NCI-H460 (cell line): ENCODE data around the gene NTN1. TPM values are rescaled to one million over a fixed set of nuclear protein-coding genes. Genes with fewer than 3 reads are reported as not detected.

Experiments
- DNase-seq: peaks from one replicate; pipeline ENCODE4 v3.0.0-alpha.2; 2016; ENCODE audit warnings: low read depth; ENCODE audit errors: extremely low read depth
- total RNA-seq: library from RNA; depleted of rRNA; stranded (reverse); fragments of >200 nt; shearing (Covaris generic); gene quantifications from 2 replicates; pipeline ENCODE4 v1.2.3, GENCODE V29; 2014

Gene NTN1
- total RNA-seq, 1 experiment from 2014 or later, result 0.87 TPM

DNA sequence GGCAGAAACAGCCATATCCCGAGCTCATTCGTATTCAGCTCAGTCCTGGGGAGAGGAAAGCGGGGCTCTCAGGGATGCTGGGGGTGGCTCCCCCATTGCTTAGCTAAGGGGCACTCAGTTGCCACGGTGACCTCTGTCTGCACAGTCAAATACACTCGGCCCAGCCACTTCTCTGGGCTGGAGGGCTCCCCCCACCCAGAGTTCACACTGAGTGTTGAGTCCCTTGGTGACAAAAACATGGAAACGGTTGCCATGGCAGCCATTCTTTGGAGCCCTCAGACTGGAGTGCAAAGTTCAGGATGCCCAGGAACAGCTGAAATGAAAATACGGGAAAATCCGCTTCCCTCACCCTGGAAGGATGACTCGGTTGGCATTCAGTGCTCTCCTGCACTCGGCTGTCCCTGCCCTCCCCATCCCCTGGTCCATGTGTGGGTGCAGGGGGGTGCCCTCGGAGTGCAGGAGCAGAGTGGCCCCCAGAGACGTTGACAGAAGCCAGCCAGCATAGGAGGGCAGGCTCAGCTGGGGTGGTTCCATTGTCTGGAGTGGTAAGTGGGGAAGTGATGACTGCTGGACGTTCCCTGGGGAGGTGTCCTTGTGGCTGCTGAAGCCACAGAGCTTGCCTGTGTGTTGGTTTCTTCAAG lies 216.5 kb downstream of the NTN1 start:
- no peak for DNase-seq

DNA sequence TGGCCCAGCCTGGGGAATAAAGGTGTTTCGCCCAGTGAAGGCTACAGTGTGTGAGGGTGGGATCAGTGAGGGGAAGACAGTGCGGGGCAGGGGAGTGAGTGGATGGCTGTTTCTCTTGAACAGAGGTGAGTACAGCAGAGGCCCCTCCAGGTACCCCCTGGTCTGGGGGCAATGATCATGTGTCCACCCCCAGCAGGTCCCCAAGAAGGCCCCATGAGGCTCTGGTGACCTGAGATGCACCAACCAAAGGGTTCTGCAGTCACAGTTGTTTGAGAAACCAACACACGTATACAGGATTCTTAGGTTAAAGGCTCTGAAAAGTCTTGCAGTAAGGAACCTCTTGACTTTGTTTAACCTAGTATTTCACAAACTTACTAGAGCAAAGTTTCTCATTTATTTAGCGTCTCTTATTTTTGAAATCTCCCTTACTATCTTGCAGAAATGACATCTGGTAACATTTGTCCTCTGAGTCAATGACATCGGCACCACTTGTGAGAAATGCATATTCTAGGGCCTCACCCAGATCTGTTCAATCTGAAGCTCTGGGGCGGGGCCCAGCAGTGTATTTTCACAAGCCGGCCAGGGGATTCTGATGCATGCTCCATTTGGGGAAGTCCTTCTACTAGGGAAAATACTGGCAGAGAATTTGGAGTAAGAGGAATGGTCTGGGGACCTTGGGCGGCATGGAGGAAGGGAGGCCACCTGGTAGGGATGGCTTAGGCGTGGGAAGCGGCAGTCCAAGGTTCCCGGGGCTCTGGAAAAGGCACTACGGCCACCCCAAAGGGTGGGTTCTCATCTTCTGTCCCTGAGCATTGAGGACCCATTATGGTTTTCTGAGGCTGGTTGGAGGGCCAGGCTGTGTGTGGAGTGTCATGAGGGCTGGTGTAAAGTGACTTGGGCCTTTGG lies 217.3 kb downstream of the NTN1 start:
- no peak for DNase-seq

DNA sequence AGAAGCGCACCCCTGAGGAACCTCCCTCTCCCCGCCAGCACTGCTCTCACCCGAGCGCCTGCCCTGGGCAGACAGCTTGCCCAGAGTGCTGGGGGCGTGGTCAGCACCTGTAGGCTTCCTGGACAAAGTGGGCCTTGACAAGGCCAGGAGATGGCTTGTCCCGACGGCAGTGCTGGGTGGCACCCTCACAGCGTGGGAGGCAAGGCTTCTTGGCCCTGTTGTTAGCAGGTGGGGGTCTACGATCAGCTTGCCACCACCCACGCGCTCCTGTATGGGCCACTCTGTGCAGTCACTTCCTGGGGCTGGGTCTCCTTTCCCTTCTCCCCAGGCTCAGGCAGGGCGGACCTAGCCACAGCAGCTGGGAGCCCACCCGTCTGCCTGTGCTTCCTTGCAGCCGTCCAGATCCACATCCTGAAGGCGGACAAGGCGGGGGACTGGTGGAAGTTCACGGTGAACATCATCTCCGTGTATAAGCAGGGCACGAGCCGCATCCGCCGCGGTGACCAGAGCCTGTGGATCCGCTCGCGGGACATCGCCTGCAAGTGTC lies 218.0 kb downstream of the NTN1 start:
- no peak for DNase-seq

DNA sequence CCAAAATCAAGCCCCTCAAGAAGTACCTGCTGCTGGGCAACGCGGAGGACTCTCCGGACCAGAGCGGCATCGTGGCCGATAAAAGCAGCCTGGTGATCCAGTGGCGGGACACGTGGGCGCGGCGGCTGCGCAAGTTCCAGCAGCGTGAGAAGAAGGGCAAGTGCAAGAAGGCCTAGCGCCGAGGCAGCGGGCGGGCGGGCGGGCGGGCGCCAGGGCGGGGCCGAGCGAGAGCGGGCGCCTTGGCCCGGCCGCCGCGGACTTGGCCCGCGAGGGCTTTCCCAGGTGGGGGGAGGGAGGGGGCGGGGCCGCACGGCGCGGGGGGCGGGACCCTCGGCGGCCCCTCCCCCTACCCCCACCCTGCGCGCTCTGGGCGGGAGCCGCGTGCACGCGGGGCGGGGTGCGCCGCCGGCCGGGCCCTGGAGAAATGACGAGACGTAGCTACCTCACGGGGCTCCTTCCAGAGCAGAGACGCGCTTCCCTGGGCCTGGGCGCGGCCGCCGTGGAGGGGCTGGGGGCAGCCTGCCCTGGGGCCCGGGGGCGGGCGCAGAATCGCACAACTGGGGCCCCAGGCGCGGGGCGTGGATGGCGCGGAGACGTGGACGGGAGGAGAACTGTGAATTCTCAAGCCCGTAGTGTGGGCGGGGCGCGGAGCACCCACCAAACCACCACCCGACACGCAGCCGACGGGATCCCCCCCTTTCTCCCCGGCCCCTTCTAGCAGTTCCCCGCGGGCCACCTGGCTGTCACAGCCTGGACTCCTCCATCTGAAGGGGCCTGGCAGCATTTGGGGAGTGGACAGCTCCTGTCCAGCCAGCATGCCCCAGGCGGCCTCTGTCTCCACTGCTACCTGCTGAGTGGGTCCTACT lies 218.7 kb downstream of the NTN1 start:
- peak; percentile 60 for DNase-seq

DNA sequence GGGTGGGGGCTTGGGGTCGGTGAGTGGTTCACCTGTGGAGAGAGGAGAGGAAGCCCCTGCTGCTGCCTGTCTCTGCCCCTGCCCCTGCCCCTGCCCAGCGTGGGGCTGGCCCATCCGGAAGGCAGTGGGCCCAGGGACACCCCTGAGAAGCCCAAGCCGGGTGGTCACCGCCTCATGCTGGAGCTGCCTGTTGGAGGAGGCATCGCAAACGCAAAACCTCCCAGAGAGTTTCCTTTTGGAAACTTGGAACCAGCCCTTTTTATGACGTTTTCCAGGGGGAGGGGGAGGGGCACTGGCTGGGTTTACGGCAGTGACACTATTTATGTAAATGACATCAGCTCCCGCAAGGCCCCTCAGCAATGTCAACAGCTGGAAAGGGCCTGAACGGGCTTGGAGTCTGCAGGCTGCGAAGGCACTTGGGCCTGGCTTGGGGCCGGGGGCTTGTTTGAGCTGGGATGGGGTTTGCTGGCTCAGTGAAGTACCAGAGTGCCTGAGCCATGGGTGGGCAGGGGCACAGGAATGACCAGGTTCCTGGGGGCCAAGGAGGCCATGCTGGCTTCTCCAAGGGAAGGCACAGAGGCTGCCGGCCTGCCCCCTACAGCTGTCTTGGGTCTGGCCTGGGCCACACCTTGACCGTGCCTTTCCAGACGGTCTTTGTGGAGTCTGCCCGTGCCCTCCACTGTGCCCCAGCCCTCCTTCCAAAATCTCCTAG lies 219.5 kb downstream of the NTN1 start:
- no peak for DNase-seq

DNA sequence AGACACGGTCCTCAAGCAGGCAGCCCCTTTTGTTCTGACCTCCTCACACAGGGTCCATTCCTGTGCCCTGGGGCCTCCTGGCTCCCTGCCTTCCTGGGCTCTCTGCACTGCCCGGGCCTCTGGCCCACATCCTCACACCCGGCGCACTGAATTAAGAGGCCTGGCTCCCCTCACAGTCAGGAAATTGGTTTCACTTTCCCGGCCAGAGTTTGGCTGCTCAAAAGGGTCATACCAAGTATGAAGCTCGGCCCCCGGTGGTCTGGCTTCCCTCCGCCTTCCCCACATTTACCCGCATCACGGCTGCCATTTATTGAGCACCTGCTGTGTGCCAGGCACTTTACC lies 220.0 kb downstream of the NTN1 start:
- DNase-seq, result no peak

DNA sequence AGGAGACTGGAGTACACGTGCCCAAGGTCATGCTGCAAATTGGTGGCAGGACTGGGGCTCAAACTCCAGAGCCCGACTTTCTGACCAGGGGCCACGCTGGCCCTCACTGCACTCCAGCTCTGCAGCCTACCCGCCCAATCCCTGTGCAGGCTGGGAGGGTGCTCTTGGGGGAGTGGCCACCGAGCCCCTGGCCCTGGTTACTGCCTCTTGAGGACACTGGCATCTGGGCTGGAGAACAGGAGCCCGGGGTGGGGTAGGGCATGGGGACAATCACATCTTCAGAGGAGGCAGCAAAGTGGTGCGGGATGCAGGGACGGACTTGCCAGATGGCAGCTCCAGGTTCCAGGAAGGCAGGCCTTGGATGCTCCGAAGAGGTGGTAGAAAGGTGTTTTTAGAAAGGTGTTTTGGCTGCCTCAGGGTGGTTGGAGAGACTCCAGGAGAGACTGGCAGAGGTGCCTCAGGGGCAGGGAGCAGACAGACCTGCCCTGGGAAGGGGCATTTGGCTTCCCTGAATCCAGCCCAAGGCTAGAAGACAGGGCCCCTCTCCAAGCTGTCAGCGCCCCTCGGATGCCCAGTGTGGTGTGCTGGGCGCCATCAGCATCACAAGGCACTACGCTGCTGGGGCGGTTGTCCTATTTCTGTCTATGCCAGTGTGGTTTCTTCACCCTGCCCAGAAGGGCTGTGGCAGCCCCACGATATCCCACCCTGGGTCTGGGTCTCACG lies 220.6 kb downstream of the NTN1 start:
- no peak for DNase-seq

DNA sequence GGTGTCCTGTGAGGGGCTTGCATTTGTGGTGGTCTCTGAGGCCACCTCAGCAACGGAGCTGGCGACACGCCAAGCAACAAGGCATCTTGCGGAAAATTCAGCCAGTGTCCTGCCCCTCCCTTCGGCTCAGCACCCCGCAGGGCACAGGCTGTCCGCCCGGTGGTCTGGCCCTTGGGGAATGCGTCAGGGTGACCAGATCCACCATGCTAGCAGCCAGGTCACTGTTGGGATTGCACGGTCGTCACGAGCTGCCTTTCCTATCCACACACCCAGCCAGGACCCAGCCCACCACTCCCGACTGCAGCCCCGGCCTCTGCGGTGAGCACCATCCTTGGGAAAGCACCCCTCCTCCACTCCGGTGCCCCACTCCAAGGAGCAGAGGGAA lies 221.2 kb downstream of the NTN1 start:
- DNase-seq, result no peak

DNA sequence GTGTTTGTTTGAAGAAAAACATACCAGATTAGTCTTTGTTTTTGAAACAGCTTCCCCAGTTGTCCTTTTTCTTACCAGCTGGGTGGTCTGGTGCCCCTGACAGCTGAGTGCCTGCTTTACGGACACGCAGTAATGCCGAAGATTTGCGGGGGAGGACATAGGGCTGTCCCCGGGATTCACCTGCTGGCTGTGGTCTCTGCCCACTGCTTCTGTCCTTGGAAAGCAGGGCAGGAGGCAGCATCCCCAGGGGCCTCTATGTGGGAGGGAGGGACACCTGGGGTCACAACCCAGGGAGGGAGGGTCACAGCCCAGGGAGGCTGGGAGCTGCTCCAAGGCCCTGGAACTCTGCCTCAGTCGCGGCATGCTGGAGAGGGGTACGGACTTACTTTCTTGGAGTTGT lies 221.7 kb downstream of the NTN1 start:
- no peak for DNase-seq

DNA sequence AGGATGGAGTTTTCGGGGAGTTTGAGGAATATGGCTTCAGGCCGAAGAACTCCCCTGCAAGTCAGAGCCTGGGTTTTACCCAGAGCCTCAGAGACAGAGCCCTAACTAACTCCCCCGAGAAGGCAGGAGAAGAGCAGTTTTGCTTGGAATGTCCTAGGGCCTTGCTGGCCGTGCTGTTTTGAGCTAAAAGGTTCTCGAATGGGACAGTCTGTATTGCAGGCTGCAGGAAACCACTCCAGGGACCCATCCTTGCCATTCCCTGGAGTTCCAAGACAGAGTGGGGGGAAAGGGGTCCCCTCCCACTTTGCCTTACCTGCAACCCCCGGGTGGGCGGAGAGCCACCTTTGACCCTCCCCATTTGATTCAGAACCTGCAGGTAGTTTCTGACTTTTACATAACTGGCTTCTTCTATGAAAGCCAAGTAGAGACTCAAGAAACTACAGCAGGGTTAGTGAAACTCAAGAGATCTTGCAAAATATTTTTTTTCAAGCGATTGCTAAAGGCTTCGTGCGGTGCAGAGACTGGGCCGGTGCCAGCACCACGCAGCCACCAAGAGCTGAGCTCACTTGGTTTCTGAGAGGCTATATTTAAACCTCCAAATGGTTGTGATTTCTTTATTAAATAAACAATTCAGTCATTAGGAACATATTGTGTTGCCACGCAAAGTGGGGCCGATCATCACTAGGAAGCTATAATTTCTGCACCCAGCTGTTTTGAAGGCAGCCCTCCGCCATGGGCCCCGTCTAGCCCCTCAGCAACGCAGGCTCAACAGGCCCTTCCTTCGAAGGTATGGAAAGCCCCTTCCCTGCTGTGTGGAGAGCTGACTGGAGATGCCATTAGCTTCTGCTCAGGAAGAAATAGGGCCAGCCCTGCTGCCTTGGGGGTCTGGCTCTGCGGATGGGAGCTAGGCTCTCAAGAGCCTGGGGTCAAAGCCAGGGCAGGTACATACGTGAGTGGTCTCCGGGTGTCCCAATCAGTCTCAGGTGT lies 223.0 kb downstream of the NTN1 start:
- no peak for DNase-seq

DNA sequence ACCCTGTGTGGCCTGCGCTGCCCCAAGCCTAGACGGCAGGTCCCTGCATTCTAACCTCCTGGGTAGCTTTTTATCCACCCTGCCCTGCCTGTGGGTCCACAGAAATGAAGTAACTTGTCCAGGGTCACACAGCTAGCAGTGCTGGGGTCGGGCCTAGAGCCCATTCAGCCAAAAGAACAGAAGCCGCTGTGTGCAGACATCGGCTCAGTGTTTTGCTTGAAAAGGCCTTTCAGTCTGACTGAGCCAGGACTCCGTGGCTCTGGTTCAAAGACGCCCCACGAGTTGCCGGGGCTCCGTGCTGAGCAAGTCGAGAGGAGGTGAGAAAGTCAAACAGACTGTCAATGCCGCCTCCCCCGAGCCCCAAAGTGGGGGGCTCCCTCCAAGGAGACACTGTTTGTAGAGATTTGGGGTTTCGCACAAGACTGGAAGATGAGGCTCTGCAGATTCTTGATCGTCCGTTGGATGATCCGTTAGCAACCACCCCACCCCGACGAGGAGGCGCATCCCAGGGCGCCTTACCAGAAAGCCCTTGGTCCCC lies 226.2 kb downstream of the NTN1 start:
- DNase-seq, result no peak

DNA sequence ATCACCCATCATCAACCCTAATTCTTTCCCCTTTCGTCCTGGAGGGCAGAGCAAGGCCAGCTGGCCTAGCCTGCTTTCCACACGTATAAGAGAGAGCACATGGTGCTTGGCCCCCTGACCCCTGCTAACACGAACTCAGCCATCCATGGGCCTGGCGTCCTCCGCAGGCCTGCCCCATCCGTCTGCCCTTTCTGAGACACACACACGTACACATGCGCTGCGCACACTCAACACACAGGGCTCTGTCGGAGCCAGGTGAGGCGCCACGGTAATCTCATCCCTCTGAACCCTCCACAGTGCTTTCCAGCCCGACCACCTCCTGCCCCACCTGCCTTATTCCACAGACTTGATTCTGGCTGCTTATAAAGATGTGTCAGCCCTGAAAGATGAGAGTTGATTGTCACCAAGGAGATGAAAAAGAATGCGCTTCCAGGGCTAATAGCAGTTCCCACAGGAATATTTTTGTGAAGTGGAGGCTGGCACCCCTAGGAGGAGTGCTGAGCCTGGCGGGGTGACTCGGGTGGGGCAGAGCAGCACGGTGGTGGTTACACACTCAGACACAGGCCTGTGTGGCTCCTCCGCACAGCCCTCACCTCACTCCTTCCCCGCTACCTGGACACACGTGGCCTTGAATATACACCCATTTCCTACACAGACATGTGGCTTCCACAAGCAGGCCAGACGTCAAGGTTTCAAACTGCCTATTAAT lies 228.1 kb downstream of the NTN1 start:
- no peak for DNase-seq

DNA sequence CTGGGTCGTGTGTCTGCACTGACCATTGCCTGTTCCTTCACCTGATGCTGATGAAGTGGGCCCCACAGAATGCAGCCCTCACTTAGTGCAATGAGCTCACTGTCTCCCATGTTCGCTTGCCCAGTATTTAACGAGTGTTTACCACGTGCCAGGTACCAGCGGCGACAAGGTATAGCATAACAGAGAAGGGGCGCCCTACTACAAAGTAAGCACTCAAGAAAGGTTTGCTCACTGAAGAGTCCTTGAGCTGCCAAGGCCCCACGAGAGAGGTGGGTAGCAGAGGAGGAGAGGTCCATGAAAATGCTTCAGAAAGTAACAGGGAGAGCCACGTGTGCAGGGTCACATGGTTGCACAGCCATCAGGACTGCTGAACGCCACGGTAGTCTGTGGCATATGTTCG lies 230.0 kb downstream of the NTN1 start:
- no peak for DNase-seq

DNA sequence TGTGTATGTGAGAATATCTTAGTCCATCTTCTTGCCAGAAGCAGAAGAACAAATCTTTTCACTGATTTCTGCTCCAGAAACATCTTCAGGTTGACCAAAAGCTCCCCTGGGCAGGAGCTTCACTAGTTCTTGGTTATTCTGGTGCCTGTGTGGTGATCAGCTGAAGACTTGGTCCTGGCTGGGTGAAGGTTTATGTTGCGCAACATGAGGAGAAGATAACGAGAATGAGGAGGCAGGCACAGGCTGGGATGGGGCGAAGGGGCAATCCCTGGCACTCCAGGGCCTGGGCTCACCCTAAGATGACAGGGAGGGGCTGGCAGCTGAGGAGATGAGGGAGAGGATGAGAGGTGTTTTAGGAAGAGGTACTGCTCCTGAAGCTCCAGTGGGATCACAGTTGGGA lies 232.0 kb downstream of the NTN1 start:
- DNase-seq, result no peak

DNA sequence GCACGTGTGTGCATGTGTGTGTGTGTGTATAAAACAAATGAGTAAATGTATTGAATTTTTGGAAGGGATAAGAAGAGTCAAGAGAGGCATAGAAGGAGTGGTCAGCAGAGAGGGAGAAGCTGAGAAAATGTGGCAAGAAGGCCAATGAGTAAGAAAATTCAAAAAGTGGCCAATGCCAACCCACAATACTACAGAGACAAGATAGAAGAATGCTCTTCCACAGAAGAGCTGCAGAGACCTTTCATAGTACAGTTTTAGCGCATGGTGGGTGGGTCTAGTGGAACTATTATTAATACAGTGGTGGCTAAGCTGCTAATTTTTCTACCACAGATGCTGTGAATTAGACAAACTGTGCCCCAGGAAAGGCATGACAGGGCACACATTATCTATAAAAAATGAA lies 233.5 kb downstream of the NTN1 start:
- DNase-seq, result no peak

DNA sequence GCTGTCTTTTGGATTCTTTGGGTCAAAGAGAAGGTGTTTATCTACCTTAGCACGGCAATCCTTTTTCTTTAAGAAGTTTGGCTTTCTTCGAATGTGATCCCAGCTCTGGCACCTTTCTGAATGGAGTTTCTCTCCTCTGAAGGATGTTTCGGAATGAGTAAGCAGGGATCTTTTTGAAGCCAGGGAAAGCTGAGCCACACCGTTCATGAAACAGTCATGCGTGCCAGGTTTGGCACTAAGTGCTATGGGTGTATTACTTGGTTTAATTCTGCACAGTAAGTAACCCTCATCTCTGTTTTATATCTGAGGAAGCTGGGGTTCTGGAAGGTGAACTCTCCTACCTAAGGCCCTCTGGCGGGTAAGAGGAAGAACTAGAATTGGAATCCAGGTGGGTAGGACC lies 234.5 kb downstream of the NTN1 start:
- no peak for DNase-seq

DNA sequence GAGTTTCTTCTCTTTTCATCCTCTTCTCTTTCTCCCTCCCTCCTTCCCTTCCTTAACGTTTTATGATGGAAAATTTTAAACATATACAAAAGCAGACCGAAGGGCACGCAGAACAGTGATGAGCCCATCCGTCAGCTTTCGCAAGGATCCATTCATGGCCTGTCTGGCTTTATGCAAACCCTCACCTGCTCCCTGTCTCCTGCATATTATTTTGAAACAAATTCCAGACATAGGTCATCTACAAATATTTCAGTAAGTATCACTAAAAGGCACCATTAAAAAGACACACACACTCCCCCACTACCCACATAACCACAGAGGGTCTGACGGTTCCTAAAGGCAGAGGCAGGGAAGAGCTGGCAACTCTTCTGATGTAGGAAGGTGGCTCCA lies 235.0 kb downstream of the NTN1 start:
- no peak for DNase-seq
